ENCODE data around the gene REXO1. TPM values are rescaled to one million over a fixed set of nuclear protein-coding genes. Genes with fewer than 3 reads are reported as not detected.
A peak's percentile ranks its signal among the peaks of the same experiment; 100 is the strongest.

The REXO1 gene
- total and polyA plus RNA-seq, 9 of the 15 experiments (the other 6 are each of a cell fraction or from before 2014, with no cell fraction given), result 0.04 to 63.3 (median 15.8) TPM

DNA sequence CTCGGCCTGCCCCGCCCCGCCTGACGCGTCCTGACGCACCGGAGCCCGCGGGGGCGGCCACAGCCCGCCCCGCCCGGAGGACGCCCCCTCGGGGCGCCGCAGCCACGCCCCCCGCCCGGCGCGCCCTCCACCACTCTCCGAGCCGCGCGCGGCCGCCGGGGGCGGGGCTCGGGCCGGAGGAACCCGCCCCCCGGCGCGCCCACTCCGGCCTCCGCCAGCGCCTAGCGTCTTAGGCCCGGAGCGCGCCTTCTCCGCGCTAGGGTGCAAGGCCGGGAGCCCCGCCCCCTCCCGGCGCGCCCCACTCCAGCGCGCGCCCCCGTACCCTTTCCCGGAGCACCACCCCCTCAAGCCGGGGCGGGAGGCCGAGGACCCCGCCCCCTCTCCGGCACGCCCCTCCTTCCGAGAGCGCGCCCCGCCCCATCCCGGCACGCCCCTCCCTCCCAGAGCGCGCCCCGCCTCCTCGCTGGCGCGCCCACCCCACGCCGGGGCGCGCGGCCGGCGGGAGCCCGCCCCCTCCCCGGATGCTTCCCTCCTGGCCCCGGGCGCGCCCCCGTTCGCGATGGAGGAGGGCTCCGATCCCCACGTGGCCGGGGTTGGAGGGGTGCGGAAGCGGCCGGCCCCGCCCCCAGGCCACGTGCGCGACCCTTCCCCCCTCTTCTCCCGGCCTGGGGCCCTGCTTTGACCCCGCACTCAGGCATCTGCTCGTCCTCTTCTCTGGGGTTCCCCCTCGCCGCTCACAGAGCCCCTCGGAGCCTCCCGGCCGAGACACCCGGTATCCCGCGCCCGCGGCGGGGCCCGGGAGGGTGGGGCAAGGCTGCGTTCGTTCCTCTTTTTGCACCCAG, 15.6 kb upstream of the REXO1 start (continued):
- TF ChIP-seq RB1 (IDR thresholded peaks at IDR 0.05; ENCODE audit: low read depth) (peak; percentile 79), CHCHD3 (CRISPR knock-in tag; IDR thresholded peaks at IDR 0.05) (no peak), U2AF2 (optimal IDR thresholded peaks at IDR 0.05; ENCODE audit: low read depth, low read length) (no peak), KDM2B (CRISPR knock-in tag; IDR thresholded peaks at IDR 0.05) (no peak), PCBP1 (IDR thresholded peaks at IDR 0.05; ENCODE audit: low read depth, low read length, poor library complexity, severe bottlenecking) (peak; percentile 86), NFRKB (IDR thresholded peaks at IDR 0.05; ENCODE audit: low read depth) (peak; percentile 70; the same call in 1 of the 2 replicates), JUND (IDR thresholded peaks at IDR 0.05; ENCODE audit: borderline replicate concordance, low read depth, low read length) (peak; percentile 25; the same call in 1 of the 2 replicates), JUND (tag; IDR thresholded peaks at IDR 0.05; ENCODE audit: borderline replicate concordance, low read depth, low read length) (peak; percentile 6; the same call in 1 of the 3 replicates), MYC (IDR thresholded peaks at IDR 0.05; ENCODE audit: low read depth, low read length) (peak; percentile 100), MYC (CRISPR knock-in tag; IDR thresholded peaks at IDR 0.05; ENCODE audit: borderline replicate concordance, low read depth) (peak; percentile 100), SRF (CRISPR knock-in tag; IDR thresholded peaks at IDR 0.05) (no peak), NRF1 (conservative IDR thresholded peaks at IDR 0.05 in 1 of 2, IDR thresholded peaks at IDR 0.05 in 1 of 2) (peak in 1 of 2 experiments; percentile 51; a peak in 2 of 4 replicates)
- TF ChIP-seq, protein P1, sequence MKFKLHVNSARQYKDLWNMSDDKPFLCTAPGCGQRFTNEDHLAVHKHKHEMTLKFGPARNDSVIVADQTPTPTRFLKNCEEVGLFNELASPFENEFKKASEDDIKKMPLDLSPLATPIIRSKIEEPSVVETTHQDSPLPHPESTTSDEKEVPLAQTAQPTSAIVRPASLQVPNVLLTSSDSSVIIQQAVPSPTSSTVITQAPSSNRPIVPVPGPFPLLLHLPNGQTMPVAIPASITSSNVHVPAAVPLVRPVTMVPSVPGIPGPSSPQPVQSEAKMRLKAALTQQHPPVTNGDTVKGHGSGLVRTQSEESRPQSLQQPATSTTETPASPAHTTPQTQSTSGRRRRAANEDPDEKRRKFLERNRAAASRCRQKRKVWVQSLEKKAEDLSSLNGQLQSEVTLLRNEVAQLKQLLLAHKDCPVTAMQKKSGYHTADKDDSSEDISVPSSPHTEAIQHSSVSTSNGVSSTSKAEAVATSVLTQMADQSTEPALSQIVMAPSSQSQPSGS (CRISPR knock-in tag; IDR thresholded peaks at IDR 0.05), result no peak
- TF ChIP-seq, protein P2, sequence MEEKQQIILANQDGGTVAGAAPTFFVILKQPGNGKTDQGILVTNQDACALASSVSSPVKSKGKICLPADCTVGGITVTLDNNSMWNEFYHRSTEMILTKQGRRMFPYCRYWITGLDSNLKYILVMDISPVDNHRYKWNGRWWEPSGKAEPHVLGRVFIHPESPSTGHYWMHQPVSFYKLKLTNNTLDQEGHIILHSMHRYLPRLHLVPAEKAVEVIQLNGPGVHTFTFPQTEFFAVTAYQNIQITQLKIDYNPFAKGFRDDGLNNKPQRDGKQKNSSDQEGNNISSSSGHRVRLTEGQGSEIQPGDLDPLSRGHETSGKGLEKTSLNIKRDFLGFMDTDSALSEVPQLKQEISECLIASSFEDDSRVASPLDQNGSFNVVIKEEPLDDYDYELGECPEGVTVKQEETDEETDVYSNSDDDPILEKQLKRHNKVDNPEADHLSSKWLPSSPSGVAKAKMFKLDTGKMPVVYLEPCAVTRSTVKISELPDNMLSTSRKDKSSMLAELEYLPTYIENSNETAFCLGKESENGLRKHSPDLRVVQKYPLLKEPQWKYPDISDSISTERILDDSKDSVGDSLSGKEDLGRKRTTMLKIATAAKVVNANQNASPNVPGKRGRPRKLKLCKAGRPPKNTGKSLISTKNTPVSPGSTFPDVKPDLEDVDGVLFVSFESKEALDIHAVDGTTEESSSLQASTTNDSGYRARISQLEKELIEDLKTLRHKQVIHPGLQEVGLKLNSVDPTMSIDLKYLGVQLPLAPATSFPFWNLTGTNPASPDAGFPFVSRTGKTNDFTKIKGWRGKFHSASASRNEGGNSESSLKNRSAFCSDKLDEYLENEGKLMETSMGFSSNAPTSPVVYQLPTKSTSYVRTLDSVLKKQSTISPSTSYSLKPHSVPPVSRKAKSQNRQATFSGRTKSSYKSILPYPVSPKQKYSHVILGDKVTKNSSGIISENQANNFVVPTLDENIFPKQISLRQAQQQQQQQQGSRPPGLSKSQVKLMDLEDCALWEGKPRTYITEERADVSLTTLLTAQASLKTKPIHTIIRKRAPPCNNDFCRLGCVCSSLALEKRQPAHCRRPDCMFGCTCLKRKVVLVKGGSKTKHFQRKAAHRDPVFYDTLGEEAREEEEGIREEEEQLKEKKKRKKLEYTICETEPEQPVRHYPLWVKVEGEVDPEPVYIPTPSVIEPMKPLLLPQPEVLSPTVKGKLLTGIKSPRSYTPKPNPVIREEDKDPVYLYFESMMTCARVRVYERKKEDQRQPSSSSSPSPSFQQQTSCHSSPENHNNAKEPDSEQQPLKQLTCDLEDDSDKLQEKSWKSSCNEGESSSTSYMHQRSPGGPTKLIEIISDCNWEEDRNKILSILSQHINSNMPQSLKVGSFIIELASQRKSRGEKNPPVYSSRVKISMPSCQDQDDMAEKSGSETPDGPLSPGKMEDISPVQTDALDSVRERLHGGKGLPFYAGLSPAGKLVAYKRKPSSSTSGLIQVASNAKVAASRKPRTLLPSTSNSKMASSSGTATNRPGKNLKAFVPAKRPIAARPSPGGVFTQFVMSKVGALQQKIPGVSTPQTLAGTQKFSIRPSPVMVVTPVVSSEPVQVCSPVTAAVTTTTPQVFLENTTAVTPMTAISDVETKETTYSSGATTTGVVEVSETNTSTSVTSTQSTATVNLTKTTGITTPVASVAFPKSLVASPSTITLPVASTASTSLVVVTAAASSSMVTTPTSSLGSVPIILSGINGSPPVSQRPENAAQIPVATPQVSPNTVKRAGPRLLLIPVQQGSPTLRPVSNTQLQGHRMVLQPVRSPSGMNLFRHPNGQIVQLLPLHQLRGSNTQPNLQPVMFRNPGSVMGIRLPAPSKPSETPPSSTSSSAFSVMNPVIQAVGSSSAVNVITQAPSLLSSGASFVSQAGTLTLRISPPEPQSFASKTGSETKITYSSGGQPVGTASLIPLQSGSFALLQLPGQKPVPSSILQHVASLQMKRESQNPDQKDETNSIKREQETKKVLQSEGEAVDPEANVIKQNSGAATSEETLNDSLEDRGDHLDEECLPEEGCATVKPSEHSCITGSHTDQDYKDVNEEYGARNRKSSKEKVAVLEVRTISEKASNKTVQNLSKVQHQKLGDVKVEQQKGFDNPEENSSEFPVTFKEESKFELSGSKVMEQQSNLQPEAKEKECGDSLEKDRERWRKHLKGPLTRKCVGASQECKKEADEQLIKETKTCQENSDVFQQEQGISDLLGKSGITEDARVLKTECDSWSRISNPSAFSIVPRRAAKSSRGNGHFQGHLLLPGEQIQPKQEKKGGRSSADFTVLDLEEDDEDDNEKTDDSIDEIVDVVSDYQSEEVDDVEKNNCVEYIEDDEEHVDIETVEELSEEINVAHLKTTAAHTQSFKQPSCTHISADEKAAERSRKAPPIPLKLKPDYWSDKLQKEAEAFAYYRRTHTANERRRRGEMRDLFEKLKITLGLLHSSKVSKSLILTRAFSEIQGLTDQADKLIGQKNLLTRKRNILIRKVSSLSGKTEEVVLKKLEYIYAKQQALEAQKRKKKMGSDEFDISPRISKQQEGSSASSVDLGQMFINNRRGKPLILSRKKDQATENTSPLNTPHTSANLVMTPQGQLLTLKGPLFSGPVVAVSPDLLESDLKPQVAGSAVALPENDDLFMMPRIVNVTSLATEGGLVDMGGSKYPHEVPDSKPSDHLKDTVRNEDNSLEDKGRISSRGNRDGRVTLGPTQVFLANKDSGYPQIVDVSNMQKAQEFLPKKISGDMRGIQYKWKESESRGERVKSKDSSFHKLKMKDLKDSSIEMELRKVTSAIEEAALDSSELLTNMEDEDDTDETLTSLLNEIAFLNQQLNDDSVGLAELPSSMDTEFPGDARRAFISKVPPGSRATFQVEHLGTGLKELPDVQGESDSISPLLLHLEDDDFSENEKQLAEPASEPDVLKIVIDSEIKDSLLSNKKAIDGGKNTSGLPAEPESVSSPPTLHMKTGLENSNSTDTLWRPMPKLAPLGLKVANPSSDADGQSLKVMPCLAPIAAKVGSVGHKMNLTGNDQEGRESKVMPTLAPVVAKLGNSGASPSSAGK (IDR thresholded peaks at IDR 0.05), result peak; percentile 72

Measured in K562 (cell line).